Astrocyte of the cerebellum (primary cell): ENCODE data around the gene KRTAP5-4.
"Not testable (repeated sequence)": the region's sequence is repeated elsewhere in the genome, so short reads cannot be mapped to it uniquely, and the experiment has no call there.

Experiments used
- DNase-seq: peaks from one replicate; pipeline ENCODE4 v3.0.0-alpha.2; 2011; ENCODE audit warnings: low read depth
- H3K4me3 ChIP-seq: 2 replicates; pipeline ENCODE4 v1.5.1; 2011; ENCODE audit warnings: mild to moderate bottlenecking, low read depth, low read length, moderate library complexity
- in situ Hi-C: cut with HindIII; loops from 2 replicates; pipeline ENCODE4 v1.10.0; 2017; ENCODE audit warnings: low sequenced_read_pairs
- TF ChIP-seq, protein P1 (sequence below): IDR thresholded peaks from 2 replicates; pipeline ENCODE4 v1.5.1; 2012; ENCODE audit warnings: low read length, low read depth, moderate library complexity, mild to moderate bottlenecking; ENCODE audit errors: missing control alignments

KRTAP5-4 gene

DNA sequence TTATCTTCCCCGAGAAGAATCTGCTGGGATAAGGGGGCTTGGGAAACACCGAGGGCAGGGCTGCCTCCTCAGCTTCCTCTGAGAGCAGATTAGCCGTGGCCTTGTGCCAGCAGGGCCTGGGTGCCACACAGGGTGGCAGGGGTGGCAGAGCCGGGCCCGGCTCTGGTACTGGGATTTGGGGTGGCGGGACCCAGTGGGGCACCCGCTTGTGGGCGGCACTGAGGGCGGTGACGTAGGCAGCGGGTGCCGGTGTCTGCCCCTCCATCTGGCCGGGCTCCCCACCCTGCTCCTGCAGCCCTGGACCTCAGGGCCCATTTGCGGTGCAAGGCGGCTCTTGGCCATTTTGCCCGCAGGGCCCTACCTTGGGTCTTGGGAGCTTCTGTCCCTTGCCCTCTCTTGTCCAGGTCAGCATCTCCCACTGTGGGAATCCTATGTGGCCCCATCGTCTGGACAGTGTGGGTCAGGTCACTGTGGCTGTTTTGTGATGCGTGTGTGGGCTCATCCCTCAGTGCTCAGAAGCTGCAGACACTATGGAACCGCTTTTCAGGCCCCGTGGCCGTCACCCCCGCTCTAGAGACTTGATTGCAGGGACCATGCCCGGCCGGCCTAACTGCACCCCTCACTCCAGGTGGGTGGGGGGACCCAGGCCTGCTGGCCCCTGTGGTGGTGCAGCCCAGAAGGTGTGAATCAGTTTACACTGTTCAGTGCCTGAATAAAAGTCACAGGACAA lies 45.3 kb upstream of the KRTAP5-4 start:
- no peak overlapping the region for H3K4me3 ChIP-seq
- TF ChIP-seq, protein P1, sequence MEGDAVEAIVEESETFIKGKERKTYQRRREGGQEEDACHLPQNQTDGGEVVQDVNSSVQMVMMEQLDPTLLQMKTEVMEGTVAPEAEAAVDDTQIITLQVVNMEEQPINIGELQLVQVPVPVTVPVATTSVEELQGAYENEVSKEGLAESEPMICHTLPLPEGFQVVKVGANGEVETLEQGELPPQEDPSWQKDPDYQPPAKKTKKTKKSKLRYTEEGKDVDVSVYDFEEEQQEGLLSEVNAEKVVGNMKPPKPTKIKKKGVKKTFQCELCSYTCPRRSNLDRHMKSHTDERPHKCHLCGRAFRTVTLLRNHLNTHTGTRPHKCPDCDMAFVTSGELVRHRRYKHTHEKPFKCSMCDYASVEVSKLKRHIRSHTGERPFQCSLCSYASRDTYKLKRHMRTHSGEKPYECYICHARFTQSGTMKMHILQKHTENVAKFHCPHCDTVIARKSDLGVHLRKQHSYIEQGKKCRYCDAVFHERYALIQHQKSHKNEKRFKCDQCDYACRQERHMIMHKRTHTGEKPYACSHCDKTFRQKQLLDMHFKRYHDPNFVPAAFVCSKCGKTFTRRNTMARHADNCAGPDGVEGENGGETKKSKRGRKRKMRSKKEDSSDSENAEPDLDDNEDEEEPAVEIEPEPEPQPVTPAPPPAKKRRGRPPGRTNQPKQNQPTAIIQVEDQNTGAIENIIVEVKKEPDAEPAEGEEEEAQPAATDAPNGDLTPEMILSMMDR: no peak
- in situ Hi-C loops: no loop called here
- no peak for DNase-seq

DNA sequence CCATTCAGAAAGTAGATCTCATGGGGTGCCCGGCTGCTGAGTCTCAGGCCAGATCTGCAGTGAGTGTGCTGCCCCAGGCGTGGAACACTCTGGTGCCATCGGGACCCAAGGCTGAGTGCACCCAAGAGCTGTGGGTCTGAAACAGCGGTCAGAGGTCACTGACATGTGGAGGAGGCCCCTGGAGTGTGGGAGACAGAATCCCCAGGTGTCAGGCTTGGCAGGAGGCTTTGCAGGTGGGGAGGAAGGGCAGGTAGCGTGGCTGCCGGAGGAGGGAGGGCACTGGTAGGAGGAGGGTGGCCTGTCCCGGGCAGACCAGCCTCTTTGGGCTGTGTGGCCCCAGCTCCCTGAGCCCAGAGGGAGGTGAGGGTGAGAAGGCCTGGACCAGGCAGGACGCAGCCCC lies 43.4 kb upstream of the KRTAP5-4 start:
- TF ChIP-seq, protein P1: no peak
- no peak for DNase-seq
- in situ Hi-C loops: no loop called here
- H3K4me3 ChIP-seq: no peak overlapping the region

DNA sequence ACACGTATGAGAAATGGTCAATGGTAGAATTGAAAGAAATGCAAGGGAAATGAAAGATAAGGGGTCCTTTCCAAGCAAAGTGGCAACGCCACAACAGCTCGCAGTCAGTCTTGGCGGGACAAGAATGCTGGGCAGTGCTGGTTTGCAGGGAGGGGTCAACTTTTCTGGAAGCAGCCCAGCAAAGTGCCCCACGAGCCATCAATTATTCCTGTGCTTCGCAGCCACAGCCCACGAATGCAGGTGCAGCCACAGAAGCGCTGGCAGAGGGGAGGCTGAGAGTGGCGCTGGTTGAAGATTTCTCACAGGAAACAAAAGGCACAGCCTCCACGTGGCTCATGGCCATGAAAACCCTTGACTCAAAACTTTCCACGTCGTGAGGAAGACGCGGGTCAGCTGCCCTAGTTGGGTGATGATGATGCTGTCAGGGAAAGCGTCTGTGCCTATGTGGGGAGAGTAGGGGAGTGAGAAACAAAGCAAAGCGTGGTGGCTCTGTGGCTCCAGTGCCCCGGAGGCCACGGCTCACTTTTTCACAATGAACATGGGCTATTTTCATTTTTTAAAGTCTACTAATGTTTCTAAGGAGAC lies 40.9 kb upstream of the KRTAP5-4 start:
- DNase-seq, in situ Hi-C loops, H3K4me3 ChIP-seq: not testable (repeated sequence)

DNA sequence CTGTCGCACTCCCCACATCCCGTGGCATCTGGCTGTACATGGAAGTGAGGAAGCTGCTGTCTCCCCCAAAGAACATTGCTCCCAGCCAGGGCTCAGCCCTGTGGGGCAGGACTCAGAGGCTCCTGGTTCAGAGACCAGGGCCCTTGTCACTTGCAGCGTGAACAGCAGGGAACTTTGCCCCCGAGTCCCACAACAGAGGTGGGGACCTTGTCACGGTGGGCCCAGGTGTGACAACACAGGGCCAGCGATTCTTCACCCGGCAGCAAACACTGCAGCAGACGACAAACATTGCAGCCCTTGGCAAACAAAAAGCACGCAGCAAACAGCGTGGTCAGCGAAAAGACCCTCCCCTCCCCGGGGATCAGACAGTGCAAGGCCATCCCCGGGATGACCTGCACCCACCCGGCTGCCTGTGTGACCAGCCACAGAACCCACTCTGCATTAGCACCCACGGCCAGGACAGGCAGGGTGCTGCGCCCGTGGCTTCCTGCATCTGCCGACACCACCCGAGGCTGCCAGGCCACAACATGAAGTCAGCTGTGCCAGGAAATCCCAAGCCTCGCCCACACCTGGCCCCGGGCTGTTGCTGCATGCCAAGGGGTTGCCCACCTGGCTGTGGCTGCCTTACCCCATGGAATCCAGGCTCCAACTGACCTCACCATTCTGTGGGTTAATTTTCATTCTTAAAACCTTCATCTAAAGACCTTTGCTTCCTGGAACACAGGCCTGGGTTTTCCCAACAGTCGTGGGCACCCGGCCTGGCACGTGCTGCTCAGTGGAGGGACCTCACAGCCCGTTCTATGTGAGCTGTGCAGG lies 39.7 kb upstream of the KRTAP5-4 start:
- DNase-seq, in situ Hi-C loops, H3K4me3 ChIP-seq: not testable (repeated sequence)

DNA sequence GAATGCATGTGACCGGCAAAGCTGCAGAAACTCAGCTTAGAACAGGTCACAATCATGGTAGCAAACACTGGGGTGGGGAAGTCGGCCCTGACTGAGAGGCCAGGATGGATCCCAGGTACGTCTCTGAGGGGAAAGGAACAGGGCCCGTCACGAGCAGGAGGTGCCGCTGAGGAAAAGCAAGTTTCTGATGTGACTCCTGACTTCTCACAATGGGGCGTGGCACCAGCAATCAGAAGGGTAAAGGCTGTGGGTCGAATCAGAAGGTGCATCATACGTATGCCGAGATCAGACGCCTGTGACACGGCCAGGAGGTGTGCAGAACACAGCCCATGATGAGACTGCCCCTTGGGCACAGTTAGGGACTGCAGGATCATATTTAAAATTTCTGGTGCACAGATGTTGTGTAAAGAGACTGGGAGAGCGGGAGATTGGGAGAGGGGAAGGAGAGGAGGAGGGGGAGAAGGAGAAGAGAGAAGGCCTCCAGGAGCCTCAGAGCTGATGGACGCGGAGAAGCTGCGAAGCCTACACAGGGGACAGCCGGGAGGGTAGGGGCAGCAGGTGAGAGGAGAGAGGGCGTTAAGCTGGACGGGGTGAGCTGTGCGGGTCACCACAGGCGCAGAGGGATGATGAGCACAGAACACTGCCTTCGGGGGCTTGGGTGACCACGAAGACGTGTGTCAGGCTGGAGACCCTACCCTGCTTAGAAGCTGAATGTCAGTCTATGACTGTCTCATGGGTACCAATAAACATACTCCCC lies 38.4 kb upstream of the KRTAP5-4 start:
- TF ChIP-seq, protein P1: no peak
- H3K4me3 ChIP-seq: no peak overlapping the region
- no peak for DNase-seq
- in situ Hi-C loops: no loop called here

DNA sequence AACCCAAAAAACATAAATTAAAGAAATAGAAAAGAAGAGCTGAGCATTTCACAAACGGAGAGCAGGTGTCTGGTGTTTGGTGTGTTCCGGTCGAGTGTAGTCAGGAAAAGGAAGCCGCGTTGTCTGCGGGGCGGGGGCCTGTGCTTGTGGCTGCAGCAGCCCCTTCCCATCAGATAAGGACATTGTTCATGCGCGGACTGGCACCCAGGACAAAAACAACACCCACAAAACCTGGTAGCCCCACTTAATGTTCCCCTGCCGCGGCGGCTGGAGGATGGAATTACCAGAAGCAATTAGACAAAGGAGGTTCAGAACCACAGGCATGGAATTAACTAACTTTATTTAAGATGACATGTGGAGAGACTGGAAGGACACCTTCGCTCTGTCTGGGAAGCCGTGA lies 37.6 kb upstream of the KRTAP5-4 start:
- no peak for DNase-seq
- in situ Hi-C loops: no loop called here
- TF ChIP-seq, protein P1: no peak
- H3K4me3 ChIP-seq: no peak overlapping the region

DNA sequence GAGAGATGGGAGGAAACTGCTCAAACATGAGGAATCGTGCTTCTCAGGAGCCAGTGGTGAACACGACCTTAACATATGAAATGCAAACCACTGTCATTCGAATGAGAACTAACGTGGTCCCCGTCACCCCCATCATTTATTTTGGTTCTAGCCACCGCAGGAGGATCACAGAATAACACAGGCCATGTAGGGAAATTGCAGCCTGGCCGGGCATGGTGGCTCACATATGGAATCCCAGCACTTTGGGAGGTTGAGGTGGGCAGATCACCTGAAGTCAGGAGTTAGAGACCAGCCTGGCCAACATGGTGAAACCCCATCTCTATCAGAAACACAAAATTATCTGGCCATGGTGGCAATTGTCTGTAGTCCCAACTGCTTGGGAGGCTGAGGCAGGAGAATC lies 34.7 kb upstream of the KRTAP5-4 start:
- DNase-seq: no peak
- TF ChIP-seq, protein P1: no peak
- no peak overlapping the region for H3K4me3 ChIP-seq
- in situ Hi-C loops: no loop called here
